GM04503 (cell line): Measurements from ENCODE around the gene FMO3.

Experiments used
- DNase-seq: peaks from one replicate; pipeline ENCODE4 v3.0.0-alpha.2; 2012; ENCODE audit warnings: low read depth

Gene FMO3

DNA sequence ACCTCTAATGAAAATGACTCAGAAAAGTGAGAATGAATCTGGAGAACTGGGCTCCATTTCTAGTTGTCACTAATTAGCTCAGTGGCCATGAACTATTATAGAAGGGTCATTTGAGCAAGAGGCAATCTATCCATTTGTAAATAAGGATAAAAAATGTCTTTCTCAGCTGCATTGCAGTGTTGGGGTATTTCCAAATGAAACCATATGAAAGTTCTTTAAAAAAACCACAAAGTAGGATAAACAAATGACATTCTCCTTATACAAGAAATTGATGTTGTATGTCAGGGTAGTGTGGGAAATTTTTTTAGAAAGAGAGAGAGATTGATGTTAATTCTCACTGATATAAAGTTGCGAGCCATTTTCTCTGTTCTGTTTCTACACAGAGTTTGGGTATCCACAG, 26.0 kb downstream of the FMO3 start:
- no peak for DNase-seq

- DNase-seq = no peak
Measured at GRCh38 chr1:171117085-171117484, 26.4 kb downstream of the FMO3 start.

GRCh38 chr1:171119648-171120047, 28.9 kb downstream of the FMO3 start:
- no peak for DNase-seq

GRCh38 chr1:171122299-171122698, 31.6 kb downstream of the FMO3 start:
- DNase-seq = no peak

DNA sequence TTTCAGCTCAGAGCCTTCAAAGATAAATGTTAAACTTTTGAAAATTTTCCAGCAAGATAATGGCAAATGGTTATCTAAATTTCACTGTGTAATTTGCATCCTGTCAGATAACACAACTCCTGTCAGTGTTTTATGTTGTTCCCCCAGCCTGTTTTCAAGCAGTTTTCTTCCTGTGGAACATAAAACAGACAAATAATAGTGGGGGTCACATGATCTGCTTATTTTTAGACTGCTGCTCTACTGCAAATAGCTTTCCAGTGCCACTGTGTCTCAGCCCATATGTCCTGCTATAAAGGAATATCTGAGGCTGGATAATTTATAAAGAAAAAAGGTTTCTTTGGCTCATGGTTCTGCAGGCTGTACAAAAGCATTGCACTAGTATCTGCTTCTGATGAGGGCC, 32.2 kb downstream of the FMO3 start:
- no peak for DNase-seq

- no peak for DNase-seq
Measured at GRCh38 chr1:171126504-171126903, 35.8 kb downstream of the FMO3 start.

DNA sequence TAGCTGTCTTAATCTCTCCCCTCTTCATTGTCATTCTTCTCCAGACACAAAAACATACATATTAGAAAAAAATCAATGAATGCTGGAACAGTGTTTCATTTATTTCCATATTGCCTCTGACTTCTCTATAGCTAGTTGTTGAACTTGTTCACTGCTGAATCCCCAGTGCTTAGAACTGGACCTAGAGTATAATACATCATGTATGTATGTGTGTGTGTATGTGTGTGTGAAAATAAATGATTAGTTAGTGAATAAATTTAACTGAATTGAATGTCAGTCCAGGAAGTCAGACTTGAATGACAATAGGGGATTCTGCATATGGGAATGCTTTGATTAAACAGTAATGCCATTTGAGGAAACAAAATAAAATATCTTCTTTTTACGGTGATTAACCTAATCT, 36.4 kb downstream of the FMO3 start:
- no peak for DNase-seq

- DNase-seq = peak; percentile 69
Measured at GRCh38 chr1:171127501-171127900, 36.8 kb downstream of the FMO3 start.

GRCh38 chr1:171128463-171128862, 37.8 kb downstream of the FMO3 start:
- no peak for DNase-seq

- DNase-seq = no peak
Measured at GRCh38 chr1:171134204-171134923, 43.7 kb downstream of the FMO3 start.

GRCh38 chr1:171137580-171137979, 46.9 kb downstream of the FMO3 start:
- DNase-seq = no peak

DNA sequence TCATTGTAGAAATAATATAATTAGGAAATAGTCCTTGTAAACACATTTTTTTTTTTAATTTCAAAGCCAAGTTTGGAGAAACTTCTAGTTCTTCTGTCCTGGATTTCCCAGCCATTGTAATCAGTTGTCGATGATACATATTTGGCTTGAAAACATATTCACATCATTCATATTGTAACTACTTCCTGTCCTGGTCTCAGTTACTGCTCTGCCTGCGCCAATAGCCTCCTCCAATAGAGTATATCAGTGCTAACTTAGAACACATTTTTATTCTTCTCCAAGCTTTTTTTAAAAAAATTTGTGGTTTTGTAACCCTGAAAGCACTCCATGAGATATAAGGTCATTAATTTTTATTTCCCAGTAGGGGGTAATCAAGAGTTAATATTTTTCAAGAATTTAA, 48.3 kb downstream of the FMO3 start:
- no peak for DNase-seq

- DNase-seq = no peak
Measured at GRCh38 chr1:171139890-171140289, 49.2 kb downstream of the FMO3 start.

GRCh38 chr1:171140401-171140800, 49.7 kb downstream of the FMO3 start:
- no peak for DNase-seq

- no peak for DNase-seq
Measured at GRCh38 chr1:171140956-171141687, 50.4 kb downstream of the FMO3 start.

DNA sequence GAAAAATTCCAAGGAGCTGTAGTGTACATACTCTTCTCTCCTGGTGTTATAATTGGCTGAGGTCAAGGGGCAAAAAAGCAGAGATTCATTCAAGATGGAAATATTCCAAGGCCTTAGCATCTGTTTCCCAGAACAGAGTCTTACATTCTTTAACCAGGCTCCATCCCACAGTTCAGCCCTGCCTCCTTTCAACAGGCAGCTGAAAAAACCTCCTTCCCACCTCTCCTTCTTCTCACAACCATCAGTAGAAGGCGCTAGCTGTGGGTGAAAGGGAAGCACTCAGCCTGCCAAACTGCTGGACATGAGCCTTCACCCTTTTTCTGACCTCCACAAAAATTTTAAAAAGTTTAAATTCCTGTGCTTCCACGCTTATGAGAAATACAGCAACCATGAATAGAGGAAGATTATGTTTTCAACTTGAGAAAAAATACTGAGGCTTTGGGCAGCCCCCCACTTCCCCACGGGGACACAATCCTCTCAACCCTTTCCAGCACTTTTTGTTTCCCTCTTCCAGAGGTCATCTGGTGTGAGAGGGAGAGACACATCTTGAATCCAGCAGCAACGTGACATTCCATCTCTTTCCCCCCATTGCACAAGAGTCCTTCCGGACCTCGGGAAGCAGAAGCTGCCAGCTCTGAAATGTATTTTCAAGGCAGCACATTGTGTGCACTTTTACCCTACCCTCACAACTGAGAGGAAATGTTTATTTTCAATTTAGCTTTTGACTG, 51.1 kb downstream of the FMO3 start:
- DNase-seq = peak; percentile 91

GRCh38 chr1:171142416-171143385, 52.0 kb downstream of the FMO3 start:
- peak; percentile 47 for DNase-seq

DNA sequence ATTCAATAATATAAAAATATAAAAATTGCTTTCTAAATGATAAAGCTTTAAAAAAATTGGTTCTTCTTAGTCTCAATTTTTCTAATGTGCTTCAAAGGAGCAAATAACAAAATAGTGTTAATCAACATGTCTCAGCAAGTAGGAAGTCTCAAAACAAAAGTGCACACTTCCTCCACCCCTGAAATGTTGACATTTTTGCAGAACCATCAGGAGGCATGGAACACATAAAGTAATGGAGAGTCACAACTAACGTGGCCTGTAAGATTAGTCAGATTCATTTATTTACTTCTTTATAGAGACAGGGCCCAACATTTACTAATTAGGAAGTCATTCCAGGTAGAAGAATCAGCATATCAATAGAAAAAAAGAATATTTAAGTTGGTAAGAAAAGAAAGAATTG, 59.5 kb downstream of the FMO3 start:
- DNase-seq = no peak

- no peak for DNase-seq
Measured at GRCh38 chr1:171152549-171152948, 61.8 kb downstream of the FMO3 start.

- DNase-seq = no peak
Measured at GRCh38 chr1:171155484-171155883, 64.8 kb downstream of the FMO3 start.

DNA sequence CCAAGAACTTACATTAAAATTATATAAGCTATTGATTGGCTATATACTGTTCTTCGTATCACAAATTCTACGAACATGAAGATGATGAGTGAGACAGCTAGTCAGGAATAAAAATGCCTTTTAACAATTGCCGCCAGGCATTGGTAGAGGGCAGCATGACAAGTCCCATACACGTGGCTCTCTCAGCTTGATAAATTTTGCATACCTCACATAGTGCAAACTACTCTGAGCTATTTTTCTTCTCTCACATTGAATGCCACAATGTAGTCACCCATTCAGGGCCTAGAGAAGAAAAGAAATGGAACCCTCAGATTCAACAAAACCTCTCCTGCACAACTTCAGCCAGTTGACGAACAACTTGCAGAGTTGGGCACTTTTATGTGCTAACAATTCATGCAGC, 67.4 kb downstream of the FMO3 start:
- no peak for DNase-seq

GRCh38 chr1:171158551-171158950, 67.8 kb downstream of the FMO3 start:
- no peak for DNase-seq
